ENCODE results near the gene GPR15LG. TPM values are rescaled to one million over a fixed set of nuclear protein-coding genes. Genes with fewer than 3 reads are reported as not detected.

GPR15LG gene
- total and polyA plus RNA-seq, 10 of the 15 experiments (the other 5 are each of a cell fraction or from before 2014, with no cell fraction given): 1.1 to 12.2 (median 1.4) TPM

DNA sequence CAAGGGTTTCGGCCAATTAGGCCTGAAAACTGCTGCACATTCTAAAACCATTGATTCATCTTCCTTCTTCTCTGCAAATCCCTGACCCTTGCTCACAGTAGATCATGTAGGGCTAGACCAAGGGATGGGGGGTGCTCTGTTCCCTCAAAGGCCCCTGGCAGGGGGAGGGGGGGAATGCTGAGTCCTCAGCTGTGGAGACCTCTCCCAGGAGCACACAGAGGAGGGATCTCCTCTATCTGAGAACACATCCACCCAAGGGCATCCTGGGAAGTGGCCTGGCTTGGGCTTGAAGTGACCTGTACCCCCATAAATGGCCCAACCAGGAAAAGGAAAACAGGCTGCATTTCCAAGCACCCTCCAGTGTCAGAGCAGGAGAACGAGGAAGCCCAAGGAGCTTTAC, 19.7 kb downstream of the GPR15LG start:
- H3K27ac ChIP-seq (ENCODE audit: control insufficient read depth, insufficient read depth): no peak overlapping the region
- ChIA-PET RAD21 (ENCODE audit: unreplicated experiment) (interaction anchor here (1.3 kb wide), 1 partner anchor 9 kb away, joined by 4 read pairs; no protein-coding TSS in a partner anchor), SMC1A (ENCODE audit: uncharacterized antibody, unreplicated experiment) (interaction anchor here (1.1 to 1.8 kb wide), 3 partner anchors 10 to 45 kb away, joined by 3 to 8 read pairs (median 4); no protein-coding TSS in a partner anchor), POLR2A (interaction anchor here (1.8 kb wide), 1 partner anchor 25 kb away, joined by 4 read pairs; no protein-coding TSS in a partner anchor), CTCF (interaction anchor here (1.4 to 28.3 kb wide), 4 partner anchors 10 to 48 kb away, joined by 4 to 788 read pairs (median 9); no protein-coding TSS in a partner anchor)
- intact Hi-C loops (cut with micrococcal nuclease; ENCODE audit: unreplicated experiment): no loop called here
- H3K27me3 ChIP-seq (replicated peaks in 1 of 2; ENCODE audit: control insufficient read depth in 2 of 2, insufficient read depth in 2 of 2, low read length in 1 of 2): peaks cover 18 to 29% of the 10 kb centered on the region in 2 experiments
- H3K36me3 ChIP-seq (ENCODE audit: control insufficient read depth in 2 of 2, insufficient read depth in 2 of 2, low read length in 1 of 2): no peaks in the 10 kb centered on the region
- no peak overlapping the region for H3K4me2 ChIP-seq (ENCODE audit: control insufficient read depth, insufficient read depth)
- H2AFZ ChIP-seq (ENCODE audit: control insufficient read depth, low read depth, low read length): no peak overlapping the region
- no peak for FAIRE-seq
- peaks cover 2% of the 10 kb centered on the region for H4K20me1 ChIP-seq (ENCODE audit: control insufficient read depth, insufficient read depth)
- no peak for ATAC-seq
- TF ChIP-seq ZNF207 (IDR thresholded peaks at IDR 0.05; ENCODE audit: borderline replicate concordance) (no peak), NFXL1 (IDR thresholded peaks at IDR 0.05; ENCODE audit: borderline replicate concordance) (no peak), MTA2 (IDR thresholded peaks at IDR 0.05; ENCODE audit: low read depth) (no peak)
- no TSS peak for BruUV-seq (replicated peaks)
- H3K4me1 ChIP-seq (ENCODE audit: control insufficient read depth, insufficient read depth, low read length): peaks cover 3% of the 10 kb centered on the region
- 54% methylated on average over 2 of the region's 2 CpGs for WGBS (ENCODE audit: insufficient coverage, insufficient replicate concordance, low lambda C conversion rate, missing lambda C conversion rate)
- DNase-seq (ENCODE audit: low read depth, low spot score): no peak
- no peak overlapping the region for H3K9ac ChIP-seq (ENCODE audit: control insufficient read depth, insufficient read depth, low read length)
- no peaks in the 10 kb centered on the region for H3K9me3 ChIP-seq (replicated peaks; ENCODE audit: control insufficient read depth, insufficient read depth, low read length)
- in situ Hi-C loops (cut with MboI): no loop called here
- H3K4me3 ChIP-seq: no peak overlapping the region
- no peaks in the 10 kb centered on the region for H3K79me2 ChIP-seq (ENCODE audit: control insufficient read depth, insufficient read depth, low read length)

DNA sequence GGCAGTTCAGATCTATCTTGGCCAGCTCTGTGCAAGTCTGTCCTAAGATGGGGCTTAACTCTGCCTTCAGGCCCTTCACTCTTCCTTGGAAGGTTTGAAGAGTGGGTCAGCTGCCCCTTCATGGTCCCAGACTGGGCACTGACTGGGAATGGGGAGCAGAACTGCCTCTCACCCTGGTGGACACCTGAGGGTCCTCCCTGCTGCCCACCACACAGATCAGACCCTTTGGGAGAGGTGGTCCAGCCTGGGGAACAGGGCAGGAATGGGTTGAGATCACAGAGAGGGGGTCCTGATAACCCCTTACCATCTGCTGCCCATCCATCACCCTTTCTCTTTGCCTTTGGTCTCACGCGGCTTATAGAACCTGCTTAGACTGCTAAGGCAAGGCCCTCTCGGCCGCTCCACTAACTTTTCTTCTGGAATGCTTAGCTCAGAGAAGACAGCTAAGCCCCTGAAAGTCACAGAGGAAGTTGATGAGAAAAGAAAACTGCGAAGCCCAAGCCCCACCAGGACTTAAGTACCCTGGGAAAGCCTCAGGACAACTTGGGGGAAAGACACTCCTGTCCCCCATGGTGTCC, 20.3 kb downstream of the GPR15LG start:
- no peak for DNase-seq (ENCODE audit: low read depth, low spot score)
- in situ Hi-C loops (cut with MboI): no loop called here
- H4K20me1 ChIP-seq (ENCODE audit: control insufficient read depth, insufficient read depth): peaks cover 2% of the 10 kb centered on the region
- no peak overlapping the region for H3K27ac ChIP-seq (ENCODE audit: control insufficient read depth, insufficient read depth)
- peak overlapping the region; percentile 51 for H3K4me3 ChIP-seq
- TF ChIP-seq EZH2 (IDR thresholded peaks at IDR 0.05; ENCODE audit: borderline replicate concordance, control insufficient read depth, low read depth, low read length): 0 out of 2 replicates have a peak, but pooled peaks have one; percentile 66
- TF ChIP-seq YBX1 (IDR thresholded peaks at IDR 0.05): no peak
- ChIA-PET CTCF (interaction anchor here (1.4 to 28.3 kb wide), 4 partner anchors 9 to 49 kb away, joined by 4 to 788 read pairs (median 9); no protein-coding TSS in a partner anchor), SMC1A (ENCODE audit: uncharacterized antibody, unreplicated experiment) (interaction anchor here (0.6 to 1.8 kb wide), 2 partner anchors 30 to 45 kb away, joined by 3 to 8 read pairs; no protein-coding TSS in a partner anchor), RAD21 (ENCODE audit: unreplicated experiment) (interaction anchor here (0.7 to 1.3 kb wide), 2 partner anchors 9 to 45 kb away, joined by 3 to 4 read pairs; no protein-coding TSS in a partner anchor), POLR2A (interaction anchor here (1.8 kb wide), 1 partner anchor 25 kb away, joined by 4 read pairs; no protein-coding TSS in a partner anchor)
- no peak for ATAC-seq
- FAIRE-seq: no peak
- BruUV-seq (replicated peaks): no TSS peak
- intact Hi-C loops (cut with micrococcal nuclease; ENCODE audit: unreplicated experiment): no loop called here
- peaks cover 3% of the 10 kb centered on the region for H3K4me1 ChIP-seq (ENCODE audit: control insufficient read depth, insufficient read depth, low read length)
- no peak overlapping the region; the same call in 1 of the 2 replicates for H2AFZ ChIP-seq (ENCODE audit: control insufficient read depth, low read depth, low read length)
- peak overlapping the region; percentile 84 for H3K4me2 ChIP-seq (ENCODE audit: control insufficient read depth, insufficient read depth)
- H3K36me3 ChIP-seq (ENCODE audit: control insufficient read depth in 2 of 2, insufficient read depth in 2 of 2, low read length in 1 of 2): no peaks in the 10 kb centered on the region
- H3K9me3 ChIP-seq (replicated peaks; ENCODE audit: control insufficient read depth, insufficient read depth, low read length): no peaks in the 10 kb centered on the region
- peak overlapping the region; percentile 16; the same call in 1 of the 2 replicates for H3K9ac ChIP-seq (ENCODE audit: control insufficient read depth, insufficient read depth, low read length)
- 2% methylated on average over 5 of the region's 5 CpGs for WGBS (ENCODE audit: insufficient coverage, insufficient replicate concordance, low lambda C conversion rate, missing lambda C conversion rate)
- H3K27me3 ChIP-seq (replicated peaks in 1 of 2; ENCODE audit: control insufficient read depth in 2 of 2, insufficient read depth in 2 of 2, low read length in 1 of 2): peaks cover 18 to 29% of the 10 kb centered on the region in 2 experiments
- no peaks in the 10 kb centered on the region for H3K79me2 ChIP-seq (ENCODE audit: control insufficient read depth, insufficient read depth, low read length)

Data from GM12878 (cell line).